GM21825 (cell line): ENCODE results near the gene MFAP3L.

Experiments used
- ATAC-seq: cut with Tn5 transposase; IDR thresholded peaks from one replicate; pipeline ENCODE4 v1.9.1; 2021; ENCODE audit warnings: mild to moderate bottlenecking, moderate library complexity; ENCODE audit not compliant: unreplicated experiment

Gene MFAP3L

DNA sequence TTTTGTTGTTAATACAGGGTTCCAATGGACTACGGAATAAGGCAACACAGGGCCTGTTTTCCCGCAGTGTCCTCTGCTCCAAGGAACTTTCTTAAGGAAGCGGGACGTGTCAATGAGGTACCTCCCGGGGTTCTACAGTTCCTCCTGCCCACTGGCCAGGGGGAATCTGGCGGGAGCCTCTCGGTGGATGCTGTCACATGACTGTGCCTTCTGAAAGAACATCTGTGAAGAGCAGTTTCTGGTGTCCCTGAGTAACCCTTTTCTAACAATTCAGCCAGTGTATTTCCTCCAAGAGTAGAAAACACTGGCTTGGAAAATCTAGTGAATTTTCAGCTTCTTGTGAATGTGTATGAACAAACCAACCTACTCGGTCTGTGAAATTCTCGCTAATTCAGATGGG, 32.7 kb downstream of the MFAP3L start:
- ATAC-seq, result no peak

DNA sequence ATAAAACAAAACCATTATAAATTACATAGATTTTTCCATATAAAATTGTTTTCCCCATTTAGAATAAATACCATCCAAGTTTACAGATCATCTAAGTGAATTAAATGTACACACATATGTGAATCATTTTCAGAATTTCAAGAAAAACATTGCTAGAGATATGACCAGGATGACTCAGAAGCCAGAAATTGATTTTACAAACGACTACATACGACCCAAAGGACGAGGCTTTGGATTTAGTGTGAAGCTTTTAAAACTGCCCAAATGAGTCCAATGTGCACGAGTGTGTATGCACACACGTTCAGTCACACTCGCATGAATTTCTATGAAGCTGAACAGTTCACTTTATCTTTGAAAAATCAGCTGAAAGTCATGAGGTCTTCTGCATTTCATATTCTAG, 37.9 kb downstream of the MFAP3L start:
- no peak for ATAC-seq

DNA sequence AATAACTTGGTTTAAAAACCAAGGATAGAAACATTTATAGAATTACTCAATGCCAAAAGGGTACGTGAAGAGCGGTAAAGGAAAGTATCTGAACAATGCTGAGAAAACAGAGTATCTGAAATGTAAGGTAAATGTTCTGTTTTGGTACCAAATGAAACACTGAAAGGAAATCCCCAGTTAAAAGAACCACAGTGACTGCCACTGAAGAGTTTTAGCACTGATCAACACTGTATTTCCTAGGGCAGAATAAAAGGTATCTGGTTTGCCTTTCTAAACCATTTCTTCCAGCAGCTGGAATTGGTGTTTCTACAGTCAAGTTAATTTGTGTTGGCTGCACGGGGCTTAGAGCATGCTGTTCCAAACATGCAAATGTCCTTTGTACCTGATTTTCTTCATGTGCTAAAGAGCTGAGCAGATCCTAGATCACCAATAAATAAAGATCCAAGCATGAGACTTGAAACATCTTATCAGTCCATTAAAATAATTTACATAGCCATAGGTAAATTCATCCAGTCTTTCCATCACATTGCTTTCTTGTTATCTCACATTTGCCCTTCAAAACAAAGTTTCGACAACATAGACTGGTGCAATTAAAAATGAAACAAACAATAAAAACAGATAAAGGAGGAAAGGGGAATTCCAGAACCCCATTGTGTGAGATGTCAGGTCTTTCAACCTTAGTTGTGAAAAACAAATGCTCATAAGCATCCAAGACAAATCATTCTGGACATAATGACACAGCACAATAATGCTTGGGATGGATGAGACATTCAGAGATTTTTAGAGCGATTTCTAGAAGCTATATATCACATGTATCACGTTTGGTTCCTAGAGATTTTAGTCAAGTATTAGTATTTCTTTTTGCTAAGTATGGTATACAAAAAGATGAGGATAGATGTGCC, 38.6 kb downstream of the MFAP3L start:
- no peak for ATAC-seq

DNA sequence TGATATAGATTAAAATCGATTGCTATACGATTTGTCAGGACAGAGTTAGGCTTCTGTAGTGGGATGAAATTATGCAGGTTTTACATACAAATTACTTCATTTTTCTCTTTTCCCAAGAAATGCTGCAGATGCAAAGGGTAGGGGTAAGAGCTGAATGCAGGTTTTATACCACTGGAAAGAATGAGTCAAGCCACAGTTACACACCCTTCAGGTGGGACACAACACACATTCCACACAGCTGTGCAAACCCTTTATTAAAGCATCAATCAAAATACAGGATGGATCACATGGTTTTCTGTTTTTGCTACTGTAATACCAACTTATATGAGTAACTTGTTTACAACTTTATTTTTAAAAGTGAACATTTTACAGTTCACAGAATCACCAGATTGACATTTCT, 39.8 kb downstream of the MFAP3L start:
- no peak for ATAC-seq

DNA sequence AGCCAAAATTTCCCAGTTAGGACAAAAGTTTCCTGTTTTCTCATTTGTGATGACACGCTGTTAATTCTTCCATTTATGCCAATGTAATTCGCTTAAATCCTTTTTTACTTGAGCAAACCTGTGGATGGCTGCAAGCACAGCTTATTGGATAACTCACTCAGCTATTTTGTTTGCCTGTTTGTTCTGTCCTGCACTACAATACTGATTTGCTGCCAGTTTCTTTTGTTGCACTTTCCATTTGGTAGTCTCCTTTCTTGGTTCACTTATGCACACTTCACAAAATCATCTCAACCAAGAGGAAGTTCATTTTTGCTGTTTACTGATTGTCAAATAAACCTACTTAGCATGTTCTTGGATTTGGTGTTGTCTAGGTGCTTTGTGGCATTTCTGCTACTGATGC, 40.3 kb downstream of the MFAP3L start:
- no peak for ATAC-seq

DNA sequence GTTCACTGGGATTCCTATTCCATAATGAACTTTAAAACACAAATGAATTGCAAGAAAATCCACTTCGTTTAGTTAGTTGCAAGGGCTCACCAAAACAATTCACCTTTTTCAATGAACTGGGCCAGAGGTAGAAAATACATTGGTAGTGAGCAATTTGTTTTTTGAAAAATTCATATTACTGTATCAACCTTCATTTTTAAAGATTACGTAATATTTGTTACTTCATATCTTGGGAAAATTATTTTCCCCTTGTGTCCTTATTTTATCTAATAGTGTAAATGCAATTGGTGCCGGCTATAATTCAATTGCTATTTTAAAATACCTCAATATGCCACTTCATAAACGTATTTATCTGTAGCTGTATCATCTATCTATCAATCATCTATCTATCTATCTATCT, 41.5 kb downstream of the MFAP3L start:
- no peak for ATAC-seq

DNA sequence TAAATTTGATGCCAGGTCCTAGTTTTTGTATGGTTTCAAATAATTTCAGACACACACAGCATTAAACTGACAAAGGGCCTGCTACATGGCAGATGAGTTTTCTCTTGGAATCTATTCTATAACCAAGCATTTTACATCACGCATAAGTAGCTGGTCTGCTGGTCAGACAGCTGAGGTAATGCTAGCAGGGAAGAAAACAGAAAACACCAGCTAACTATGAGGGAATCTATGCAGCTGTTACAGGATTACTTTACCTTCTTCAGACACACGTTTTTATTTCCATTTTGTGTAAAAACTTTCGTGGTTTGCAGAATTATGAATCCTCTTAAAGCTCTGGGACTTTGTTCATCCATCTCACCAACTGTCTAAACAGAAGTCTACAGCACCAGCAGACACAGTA, 42.0 kb downstream of the MFAP3L start:
- ATAC-seq, result no peak

DNA sequence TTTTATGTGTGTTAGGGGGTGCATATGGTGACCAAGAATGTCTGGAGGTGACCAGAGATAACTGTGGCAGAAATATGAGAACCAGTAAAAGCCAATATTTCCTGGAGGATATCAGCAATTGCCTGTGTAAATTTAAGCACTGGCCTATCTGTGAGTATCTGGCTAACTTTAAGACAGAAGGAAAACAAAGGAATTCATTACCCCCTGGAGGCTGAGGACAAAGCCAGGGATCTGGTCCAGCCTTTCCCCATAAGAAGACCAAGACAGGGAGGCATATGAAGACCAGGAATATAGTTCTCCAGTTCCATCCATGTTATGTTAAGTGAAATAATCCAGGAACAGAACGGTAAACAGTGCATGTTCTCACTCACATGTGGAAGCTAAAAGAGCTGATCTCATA, 49.2 kb downstream of the MFAP3L start:
- no peak for ATAC-seq

DNA sequence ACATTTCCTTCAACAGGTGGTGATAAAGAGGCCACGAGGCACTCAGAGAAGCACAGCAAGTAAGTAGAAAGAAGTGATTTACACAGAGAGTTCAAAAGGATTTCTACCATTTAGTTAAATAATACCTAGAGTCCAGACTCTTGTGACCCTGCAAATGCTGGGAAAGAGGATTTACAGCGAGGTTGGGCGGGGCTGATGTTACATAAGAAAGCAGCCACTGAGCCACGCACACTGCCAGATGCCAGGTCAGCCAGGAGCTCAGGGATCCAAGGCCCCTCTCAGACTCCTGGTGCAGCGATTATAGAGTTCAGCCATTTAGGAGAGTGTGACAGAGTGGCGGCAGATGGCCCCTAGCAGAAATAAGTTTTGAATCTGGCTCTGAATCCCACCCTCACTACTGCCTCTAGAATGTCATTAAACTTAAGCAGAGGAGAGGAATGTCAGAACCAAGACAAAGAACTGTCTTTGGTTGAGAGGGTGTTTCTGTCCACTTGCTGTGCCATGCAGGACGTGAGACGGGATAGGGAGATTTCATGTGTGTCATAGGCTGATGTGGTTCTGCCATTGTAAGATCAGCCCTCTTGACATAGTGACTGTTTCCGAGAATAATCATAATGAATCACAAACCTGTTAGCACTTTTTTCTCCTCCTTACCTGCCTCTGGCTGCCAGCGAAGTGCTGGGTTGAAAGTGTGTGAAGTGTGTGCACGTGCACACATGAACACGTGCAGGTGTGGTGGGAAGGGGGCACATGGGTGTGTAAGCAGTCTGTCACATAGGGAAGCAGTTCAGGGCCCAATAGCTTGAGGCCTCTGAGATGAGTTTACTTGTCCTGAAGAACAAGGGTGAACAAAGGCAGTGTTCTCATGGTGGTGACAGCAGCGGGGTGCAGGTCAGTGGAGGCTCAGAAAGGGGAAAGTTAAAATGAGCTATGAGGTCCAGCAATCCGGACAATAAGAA, 50.1 kb downstream of the MFAP3L start:
- ATAC-seq, result no peak

DNA sequence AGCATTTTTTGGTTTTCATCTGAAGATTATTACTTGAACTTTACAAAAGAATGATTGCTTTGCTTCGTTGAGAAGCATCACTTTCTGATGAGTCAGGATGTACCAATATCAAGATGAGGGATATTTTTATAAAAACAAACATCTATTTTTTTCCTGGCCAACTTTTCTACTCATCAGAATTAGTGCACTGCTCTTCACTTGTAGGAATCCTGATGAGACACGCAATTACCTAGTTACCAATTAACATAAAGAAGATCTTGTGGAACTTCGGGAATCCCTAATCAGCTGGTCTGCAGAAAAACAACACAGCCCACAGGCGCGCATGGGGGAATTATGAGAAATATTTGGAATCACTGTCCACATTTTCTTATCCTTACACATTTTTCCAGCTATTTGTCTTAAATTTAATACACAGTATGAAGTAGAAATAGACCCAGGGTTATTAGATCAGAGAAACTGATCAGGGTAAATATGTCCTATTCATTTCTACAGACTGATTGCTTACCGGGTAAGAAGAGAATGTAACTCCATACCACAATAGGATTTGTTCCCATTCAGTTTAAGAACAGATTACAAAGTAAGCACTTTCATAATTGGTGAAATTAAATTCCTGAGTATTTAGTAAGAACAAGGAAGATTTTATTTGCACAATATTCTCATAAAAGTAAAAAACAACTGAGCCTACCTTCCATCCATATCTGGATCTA, 50.9 kb downstream of the MFAP3L start:
- ATAC-seq, result no peak

DNA sequence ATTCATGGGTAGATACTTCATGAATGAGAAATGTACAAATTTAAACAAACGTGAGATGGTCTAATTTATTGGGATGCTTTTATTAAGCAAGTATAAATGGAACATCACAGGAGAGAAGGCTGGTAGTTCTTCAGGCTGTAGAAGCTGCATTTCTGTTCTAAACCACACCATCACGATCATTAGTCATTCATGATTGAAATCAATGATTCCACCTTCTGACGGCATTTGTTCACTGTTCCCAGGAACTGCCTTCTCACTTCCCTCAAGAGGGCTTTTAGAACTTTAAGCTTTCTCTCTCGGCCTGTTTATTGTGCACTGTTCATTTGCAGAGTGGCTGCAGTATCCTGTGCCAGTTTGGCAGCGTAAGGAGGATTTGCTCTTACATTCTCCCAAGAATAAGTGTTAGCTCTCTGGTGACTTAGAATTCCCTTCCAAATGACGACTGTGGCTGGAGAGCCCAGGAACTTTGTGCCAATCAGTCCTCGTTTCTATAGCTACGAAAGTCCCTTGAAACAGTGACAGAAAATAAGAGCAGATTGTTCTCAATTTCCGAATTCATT, 54.7 kb downstream of the MFAP3L start:
- ATAC-seq, result no peak

DNA sequence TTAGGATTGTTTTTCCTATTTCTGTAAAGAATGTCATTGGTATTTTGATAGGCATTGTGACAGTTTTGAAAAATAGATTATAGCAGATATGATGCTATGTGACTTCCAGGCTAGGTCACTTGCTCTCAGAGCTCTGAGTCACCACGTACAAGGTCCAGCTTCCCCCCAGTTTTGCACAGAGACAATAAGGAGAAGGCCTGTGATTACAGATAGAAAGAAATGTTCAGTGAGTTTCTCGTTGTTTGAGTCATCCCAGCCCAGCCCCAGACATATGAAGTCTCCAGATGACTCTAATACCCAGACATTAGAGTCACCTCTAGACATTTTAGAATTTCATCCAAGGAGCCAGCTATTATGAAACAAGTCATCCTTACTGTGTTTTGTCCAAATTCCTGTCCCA, 57.2 kb downstream of the MFAP3L start:
- no peak for ATAC-seq

DNA sequence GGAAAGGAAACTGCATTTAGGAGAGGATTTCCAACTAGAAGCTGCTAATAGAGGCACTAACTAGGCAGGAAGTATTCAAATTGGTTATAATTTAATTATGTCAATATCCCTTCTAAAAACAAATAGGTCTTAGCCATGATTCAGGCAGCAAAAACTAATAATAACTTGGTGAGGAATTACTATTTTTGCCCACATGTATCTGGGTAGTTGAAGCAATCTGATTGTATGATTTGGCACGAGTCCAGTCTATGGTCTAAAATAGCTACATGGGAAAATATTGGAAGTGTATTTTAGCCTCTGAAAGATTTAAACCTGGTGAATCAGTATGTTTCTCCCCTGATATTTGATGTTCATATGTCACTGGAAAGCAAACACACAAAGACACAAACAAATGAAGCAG, 62.2 kb downstream of the MFAP3L start:
- no peak for ATAC-seq

DNA sequence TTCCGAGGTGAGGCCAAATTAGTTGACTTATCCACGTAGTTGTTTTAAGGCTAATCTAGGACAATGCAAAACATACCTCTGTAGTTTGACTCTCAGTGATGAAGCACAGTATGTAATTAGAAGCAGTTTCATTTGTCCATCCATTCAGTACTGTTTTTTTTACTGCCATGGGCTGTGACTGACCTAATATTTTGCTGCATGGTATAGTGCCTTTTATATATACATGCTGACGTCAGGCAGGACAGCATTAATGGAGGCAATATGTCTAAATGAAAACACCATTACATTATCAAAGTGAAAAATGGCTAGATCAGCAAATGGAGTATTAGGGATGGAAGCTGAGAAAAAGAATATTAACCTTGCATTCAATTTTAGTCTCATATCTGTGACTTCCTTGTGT, 66.9 kb downstream of the MFAP3L start:
- ATAC-seq, result no peak

DNA sequence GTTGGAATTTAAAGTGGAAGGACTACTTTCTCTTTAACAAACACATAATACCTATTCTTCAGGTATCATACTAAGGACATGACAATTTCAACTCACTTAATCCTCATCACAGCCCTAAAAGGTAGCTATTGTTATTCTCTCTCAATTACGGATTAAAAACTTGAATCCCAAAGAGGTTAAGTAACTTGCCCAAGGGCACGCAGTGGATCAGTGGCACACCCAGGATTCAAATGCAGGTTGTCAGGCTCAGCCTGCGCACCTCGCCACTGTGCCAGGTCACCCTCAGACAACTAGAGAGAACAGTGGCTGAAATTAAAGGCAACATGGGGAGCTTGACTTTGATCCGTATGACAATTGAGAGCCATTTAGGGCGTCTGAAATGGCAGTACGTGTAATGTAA, 67.6 kb downstream of the MFAP3L start:
- ATAC-seq, result no peak

DNA sequence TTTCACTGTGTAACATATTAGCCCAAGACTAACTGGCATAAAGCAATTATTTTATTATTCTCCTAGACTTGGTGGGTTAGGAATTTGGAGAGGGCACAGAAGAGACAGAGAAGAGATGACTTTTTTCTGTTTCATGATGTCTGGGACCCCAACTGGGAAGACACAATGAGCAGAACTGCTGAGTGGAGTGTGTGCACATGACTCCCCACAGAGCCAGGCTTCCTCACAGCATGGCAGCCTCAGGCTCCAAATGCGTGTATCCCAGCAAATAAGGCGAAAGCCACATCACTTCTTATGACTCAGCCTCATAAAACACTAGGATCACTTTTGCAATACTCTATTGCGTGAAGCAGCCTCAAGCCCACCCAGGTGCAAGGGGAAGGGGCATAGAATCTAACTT, 68.4 kb downstream of the MFAP3L start:
- ATAC-seq, result no peak

DNA sequence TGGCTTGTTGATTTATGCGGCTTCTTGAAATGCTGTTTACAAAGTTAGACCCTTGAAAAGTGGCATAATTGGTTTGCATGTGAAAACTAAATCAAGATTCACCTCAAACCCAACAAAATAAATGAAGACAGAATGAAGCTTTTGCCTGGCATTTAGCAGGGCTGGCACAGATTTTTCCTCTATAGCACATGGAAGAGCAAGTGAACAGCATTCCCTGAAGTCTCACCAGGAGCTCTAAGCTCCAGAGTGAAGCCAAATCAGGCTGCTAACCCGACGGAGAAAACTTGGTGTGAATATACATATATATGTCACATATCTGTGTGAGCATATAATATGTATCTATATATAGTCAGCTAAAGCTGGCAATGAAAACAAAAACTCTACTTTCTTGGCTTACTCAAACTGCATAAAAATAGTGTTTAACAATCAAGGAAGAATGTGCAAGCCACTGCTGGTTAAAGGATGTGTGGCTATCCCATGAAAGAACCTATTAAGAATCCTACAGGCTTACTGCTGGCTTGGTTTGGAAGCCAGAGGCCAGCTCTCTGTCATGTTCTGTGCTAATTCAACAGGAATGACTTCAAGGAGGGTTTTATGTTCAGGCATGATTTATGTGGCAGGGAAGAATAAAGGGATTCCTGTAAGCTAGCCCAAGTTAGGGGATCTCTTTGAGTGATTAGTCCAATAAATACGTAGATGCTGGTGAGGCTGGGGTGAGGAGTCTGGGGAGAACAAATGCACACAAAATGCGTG, 69.9 kb downstream of the MFAP3L start:
- no peak for ATAC-seq

DNA sequence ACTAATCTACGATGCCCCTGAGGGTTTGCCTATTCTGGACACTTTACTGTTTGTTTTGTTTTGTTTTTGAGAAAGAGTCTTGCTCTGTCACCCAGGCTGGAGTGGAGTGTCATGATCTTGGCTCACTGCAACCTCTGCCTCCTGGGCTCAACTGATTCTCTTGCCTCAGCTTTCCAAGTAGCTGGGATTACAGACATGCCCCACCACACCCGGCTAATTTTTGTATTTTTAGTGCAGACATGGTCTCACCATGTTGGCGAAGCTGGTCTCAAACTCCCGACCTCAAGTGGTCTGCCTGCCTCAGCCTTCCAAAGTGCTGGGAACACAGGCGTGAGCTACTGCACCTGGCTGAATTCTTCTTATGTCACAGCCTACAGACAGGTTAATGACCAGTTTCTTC, 70.7 kb downstream of the MFAP3L start:
- no peak for ATAC-seq

DNA sequence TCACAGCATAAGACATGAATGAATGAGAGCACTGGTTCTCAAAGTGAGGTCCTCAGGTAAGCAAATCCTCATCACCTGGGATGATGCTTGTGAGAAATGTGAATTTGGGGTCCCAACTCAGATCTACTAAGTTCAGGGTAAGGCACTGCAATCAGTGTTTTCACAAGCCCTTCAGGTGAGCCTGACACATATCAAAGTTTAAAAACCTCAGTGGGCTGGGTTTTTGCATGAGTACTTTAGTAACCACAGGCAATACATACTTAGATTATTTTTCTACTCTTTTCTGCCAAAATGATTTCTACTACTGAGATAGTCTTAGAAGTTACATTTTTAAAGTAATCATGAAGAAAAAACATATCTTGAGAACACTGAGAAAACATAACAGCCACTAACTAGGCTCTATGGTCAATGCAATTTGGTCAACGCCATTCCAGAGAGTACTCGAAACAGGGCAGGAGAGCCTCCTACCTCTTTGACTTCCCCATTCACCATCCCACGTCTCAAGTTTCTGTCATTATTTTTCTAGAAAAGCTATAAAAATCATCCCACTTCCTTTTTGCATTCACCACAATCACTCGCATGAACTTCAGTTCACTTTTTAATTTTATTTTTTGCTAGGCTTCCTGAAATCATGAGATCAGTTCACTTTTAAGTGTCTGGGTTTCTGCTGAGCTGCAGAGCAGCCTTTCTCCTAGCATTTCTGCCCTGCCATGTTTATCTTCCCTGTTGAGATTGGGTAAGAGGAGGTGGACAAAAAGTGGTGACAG, 73.8 kb downstream of the MFAP3L start:
- ATAC-seq, result no peak

DNA sequence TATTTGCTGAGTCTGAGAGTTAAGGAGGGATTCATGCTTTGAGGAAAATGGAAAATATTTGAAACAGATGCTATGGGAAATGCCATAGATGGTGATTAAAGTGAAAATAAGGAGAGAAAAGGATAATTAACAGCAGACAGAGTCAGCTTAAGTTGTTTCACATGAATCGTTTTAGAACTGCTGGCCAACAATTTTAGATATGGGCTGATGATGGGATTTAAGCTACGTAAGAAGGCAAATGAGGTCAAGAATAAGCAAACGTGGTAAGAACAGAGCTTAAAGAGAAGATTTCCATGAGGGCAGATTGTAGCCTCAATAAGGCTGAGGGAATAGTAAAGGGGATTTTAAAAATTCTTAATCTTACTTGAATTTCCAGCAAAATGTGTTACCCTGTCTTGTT, 77.9 kb downstream of the MFAP3L start:
- ATAC-seq, result no peak
